GM18868 (cell line): ENCODE data around the gene DNAJB6.
"Not testable (repeated sequence)": the region's sequence is repeated elsewhere in the genome, so short reads cannot be mapped to it uniquely, and the experiment has no call there.

Source experiments
- ATAC-seq: cut with Tn5 transposase; IDR thresholded peaks from one replicate; pipeline ENCODE4 v1.9.1; 2021; ENCODE audit warnings: mild to moderate bottlenecking, moderate library complexity; ENCODE audit not compliant: unreplicated experiment

DNAJB6 gene

GRCh38 chr7:157438121-157439025, 101.6 kb downstream of the DNAJB6 start:
- no peak for ATAC-seq

GRCh38 chr7:157439149-157439548, 102.3 kb downstream of the DNAJB6 start:
- ATAC-seq: no peak

DNA sequence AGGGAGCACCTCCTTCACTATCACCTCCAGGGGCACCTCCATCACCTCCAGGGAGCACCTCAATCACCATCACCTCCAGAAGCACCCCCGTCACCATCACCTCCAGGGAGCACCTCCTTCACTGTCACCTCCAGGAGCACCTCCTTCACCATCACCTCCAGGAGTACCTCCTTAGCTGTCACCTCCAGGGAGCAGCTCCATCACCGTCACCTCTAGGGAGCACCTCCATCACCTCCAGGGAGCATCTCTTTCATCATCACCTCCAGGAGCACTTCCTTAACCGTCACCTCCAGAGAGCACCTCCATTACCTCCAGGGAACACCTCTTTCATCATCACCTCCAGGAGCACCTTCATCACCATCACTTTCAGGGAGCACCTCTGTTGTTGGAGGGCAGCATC, 103.0 kb downstream of the DNAJB6 start:
- ATAC-seq: no peak

DNA sequence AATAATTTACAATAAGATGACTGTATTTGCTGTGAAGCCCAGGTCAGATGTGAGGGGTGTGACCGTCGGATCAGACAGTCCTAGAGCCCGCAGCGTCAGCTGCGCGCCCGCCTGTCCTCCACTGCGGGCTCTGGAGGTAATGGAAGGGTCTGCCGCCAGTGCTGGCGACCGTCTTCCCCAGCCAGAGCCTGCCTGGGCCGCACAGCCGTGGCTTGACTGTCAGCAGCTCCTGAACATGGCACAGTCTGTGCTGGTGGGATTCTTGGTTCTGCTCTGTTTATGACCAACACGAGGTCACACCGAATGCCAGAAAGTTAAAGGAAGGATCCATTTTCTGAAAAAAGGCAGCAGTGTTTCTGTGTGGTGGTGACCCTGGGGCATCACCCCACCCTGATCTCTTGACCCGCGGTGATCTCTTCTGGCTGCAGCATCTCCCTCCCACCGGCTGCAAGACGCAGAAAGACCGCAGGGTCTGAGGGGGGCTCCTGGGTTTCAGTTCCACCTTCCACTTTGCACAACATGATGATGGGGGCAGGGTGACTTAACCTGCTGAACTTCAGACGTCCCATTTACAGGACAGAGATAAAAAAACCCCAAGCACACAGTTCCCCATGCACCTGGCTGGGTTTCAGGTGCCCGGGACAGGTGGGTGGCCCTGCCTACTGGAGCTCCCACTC, 103.7 kb downstream of the DNAJB6 start:
- no peak for ATAC-seq

GRCh38 chr7:157441023-157441399, 104.2 kb downstream of the DNAJB6 start:
- no peak for ATAC-seq

DNA sequence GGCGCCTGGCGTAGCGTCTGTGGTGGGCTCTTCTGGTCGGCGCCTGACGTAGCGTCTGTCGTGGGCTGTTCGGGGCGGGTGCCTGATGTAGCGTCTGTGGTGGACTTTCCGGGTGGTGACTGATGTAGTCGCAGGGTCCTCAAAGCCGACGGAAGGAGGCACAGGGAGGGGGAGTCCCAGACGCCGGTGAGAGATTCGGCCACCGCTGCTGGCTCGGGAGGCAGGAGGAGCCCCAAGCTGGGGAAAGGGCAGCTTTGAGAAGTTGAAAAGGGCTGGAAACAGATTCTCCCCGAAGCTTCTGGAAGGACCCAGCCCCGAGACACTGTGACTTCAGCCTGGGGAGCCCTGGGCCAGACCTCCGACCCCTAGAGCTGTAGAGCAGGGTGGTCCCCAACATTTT, 105.7 kb downstream of the DNAJB6 start:
- ATAC-seq: no peak

DNA sequence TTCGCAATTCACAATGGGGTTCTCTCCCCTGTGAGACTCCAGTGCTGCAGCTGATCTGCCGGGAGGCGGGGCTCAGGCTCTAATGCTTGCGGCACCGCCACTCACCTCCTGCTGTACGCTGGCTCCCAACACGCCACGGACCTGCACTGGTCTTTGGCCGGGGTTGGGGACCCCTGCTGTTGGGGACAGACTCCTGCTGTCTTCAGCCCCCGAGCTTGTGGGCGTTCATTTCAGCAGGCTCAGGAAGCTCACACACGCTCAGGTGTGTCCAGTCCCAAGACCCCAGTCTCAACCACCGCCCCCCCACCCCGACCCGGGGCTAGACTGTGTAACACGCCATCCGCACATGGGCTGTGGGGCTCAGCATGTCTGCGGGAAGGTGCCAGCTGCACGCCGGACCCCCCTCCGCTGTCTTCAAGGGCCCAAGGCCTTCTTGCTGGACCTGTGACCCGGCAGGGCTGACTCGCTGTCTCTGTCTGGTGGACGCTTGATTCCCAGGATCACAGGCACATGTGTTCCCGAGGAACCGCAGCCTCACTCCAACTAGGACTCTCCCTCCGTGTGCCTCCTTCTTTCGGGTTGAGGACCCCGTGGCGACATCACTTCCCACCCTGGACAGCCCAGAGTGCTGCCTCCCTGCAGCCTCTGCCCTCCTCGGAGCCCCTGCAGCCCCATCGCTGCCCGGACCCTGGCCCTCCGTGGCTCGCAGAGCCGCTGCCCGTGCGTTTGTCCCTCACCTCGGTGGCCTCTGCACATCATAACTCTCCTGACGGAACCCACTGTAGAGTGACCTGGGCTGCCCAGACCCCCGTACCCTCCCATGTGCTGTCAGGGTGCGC, 106.4 kb downstream of the DNAJB6 start:
- no peak for ATAC-seq

DNA sequence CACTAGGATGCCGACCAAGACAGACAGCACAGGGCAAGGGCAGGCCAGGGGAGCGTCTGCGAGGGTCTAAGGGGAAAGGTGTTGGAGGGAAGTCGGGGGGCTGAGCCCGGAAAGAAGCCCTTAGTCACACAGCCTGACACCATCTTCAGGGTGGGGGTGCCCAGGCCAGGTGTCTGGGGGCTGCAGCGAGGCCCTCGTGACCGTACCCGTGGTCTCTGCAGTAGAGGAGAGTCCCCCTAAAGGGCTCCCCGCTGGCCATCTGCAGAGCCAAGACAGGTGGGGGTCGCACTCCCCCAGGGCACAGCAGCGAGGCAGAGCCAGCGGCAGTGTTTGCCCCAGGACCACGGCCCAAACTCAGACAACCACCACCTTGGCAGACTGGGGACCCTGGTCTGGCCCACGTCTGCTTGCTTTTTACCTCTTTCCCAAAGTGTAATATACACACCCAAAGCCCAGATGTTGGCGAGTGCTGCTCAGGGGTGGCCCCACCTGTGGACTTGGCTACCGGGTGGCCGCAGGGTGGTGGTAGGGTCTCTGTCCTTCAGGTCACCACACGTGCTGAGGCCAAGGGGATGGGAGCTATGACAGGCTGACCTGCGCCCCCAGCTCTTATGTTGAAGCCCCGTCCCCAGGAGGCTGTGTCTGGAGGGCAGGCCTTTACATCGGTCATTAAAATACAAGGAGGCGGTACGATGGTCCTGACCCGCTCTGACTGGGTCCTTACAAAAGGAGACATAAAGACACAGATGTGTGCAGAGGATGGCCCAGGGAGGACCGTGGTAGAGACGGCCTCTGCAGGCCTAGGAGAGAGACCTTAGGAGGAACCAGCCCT, 107.4 kb downstream of the DNAJB6 start:
- no peak for ATAC-seq

- no peak for ATAC-seq
Measured at GRCh38 chr7:157444843-157445135, 108.0 kb downstream of the DNAJB6 start.

DNA sequence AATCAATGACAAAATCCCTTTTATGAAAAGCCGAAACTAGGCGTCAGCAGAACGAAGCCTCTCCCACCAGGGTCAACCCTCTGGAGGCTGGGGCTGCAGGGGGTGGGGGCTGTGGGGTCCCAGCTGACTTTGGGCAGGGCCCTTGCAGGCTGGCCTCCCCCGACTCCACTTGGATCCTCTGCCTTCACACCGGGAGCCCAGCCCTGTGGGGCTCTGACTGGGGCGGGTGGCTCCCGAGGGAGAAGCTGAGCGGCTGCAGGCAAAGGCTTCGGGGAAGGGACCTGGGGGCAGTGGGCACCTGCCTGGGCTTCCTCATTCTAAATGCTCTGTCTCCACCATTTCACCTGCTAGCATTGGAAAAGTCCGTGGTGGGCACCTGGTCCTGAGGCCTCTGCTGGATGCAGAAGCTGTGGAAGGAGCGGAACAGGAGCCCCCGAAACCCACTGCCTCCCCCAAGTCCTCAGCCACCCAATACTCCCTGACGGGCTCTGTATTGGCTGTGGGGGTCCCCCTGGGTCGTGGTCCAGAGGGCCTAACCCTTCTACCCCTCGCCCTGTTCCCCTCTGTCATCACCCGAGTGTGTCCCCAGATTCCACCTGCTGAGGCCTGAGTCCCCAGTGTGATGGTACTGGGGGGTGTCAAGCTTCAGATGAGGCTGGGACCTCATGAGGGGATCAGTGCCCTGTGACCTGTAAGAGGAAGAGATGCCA, 108.6 kb downstream of the DNAJB6 start:
- no peak for ATAC-seq

DNA sequence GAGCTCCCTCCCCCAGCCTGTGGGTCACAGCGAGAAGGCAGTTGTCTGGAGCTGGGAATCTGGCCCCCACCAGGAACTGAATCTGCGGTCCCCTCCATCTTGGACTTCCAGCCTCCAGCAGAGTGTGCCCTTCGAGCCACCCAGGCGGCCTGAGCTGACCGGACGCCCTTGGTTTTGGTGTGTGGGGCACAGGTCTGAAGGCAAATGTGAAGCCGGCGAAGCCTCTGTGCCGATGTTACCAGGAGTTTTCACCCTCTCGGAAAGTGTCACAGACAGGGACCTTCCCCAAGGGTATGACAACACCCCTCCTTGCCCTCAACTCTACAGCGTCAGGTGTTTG, 109.1 kb downstream of the DNAJB6 start:
- ATAC-seq: no peak

DNA sequence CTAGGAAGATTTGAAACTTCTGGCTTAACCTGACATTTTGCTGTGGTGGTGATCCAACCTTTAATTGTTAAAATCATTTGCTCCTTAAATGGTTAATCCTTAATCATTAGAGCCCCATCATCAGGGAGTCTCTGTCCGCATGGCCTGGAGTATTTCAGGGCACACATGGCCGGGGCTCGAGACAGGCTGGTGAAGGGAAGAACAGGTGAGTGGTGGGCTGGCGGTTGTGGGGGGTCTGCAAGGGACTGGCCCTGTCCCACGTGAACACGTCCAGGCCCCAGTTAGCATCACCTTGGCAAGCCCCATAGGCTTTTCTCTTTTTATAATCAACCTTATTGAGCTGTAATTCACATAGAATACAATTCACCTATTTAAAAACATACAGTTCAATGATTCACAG, 109.5 kb downstream of the DNAJB6 start:
- no peak for ATAC-seq

- ATAC-seq: not testable (repeated sequence)
Measured at GRCh38 chr7:157454003-157454402, 117.2 kb downstream of the DNAJB6 start.

DNA sequence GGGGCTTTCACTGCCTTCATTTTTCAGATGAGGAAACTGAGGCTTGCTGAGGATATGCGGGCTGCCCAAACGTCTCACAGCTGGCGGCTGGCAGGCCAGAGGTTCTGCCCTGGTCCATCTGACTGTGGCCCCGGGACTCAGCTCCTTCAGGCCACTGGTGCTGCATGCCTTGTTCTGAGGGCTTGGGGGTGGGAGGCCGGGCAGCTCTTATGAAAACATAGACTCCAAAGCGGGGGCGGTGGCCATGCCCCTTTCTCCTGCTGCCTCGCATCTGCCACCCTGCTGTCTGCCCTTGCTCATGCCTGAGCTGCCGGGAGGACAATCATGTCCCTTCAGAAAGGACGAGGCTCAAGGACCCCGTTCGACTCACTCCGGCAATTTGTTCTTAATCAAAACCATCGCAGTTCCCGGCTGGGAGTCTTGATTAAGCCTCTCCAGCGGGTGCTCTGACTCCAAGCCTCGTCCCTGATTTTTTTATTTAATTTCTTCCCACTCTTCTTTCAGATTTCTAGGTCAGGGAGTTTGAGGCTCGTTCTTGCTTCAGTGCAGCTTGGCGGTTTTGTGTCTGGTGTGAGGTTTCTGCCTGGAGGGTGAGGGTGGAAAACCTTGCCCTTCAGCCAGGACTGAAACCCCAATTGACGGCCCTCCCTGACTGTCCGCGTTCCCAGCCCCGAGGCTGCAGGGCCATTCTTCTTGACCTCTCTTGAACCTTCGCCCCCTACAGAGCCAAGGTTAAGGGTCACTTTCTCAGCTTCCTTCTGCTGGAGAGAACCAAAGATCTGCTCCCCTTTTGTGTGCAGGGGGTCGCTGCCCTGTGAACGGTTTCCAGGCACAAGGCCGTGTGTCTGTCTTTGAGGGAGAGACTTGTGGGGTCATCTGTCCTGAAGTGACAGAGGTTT, 120.8 kb downstream of the DNAJB6 start:
- ATAC-seq: no peak

DNA sequence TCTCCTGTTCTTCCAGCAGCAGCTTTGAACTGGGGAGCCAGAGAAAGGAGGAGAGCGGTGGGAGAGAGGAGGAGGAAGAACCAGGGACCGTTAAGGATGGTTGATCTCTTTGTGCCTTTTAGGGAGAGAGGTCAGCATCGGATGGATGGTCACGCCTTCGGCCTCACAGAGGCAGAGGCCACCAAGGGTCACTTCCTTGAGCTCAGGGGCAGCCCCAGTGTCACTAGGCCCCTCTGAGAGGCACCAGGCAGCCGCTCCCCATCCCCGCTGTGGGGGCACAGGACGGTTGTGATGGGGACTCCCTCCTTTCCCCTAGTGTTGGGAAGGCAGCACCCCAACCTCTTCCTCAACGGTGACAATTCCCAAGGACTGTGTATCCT, 121.4 kb downstream of the DNAJB6 start:
- no peak for ATAC-seq

DNA sequence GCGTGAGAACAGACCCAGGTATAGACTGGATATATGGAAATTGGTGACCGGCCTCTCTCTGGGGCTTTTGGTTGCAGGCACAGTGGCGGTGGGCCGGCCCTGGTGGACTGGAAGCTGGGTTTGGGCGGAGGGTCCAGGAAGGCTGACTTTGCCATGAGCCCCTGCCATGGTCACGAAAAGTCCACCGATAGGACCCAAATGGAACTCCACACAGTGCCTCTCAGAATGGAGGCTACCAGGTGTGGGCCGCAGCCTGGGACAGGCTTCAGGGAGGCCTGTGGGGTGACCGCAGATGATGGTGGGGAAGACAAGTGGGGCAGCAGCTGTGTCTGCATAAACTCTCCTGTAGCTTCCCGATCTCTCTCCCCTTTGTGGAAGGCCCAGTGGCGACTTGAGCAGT, 123.2 kb downstream of the DNAJB6 start:
- no peak for ATAC-seq

- ATAC-seq: no peak
Measured at GRCh38 chr7:157460721-157461120, 123.9 kb downstream of the DNAJB6 start.

DNA sequence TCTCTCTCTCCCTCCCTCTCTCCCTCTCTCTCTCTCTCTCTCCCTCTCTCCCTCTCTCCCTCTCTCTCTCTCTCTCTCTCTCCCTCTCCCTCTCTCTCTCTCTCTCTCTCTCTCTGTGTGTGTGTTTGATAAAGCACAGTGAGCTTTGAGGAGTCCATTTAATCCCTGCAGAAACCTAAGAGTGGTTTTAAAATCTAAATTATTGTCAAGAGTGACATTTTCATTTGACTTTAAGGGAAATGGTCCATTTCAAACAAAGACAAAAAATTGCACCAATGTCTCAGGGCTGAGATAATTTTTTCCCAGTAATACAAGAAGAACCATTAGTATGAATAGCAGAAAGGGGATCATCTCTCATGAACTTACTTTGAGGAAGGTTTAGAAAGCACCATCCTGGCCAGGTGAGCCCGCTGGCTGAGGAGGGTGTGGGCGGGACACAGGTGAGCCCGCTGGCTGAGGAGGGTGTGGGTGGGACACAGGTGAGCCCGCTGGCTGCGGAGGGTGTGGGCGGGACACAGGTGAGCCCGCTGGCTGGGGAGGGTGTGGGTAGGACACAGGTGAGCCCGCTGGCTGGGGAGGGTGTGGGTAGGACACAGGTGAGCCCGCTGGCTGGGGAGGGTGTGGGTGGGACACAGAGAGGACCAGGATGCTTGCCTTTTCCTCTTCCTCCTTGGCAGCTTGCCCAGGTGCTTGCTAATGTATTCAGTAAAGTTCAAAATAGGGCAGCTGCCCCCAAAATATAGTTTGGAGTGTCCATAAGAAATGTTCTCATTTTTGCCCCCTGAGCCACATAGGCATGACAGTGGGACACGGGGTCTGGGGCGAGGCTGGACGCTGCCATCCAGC, 125.0 kb downstream of the DNAJB6 start:
- no peak for ATAC-seq

DNA sequence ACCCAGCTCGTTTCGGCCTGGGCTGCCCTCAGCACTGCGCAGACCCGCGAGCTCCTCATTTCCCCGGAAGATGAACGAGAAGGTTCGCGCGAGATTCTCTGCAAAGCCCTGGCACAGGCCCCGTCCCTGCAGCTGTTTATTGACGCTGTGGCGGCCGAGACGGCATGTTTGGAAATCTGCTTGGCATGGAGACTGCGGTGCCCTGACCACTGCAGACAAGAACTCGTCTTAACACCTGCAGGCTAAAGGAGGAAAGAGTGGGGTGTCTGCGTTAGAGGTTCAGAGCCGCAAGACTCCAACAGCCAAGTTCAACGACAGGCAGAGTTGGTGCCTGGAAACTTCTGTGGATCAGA, 125.6 kb downstream of the DNAJB6 start:
- ATAC-seq: no peak
